IMR-90 (cell line): ENCODE measurements around the gene COX6A2. TPM values are rescaled to one million over a fixed set of nuclear protein-coding genes. Genes with fewer than 3 reads are reported as not detected.

ENCODE experiments used
- ATAC-seq: fragments of 200-7000 bp; cut with Tn5 transposase; 2 replicates; pipeline ENCODE4 v1.9.1; 2020; ENCODE audit warnings: low read depth, mild to moderate bottlenecking, moderate library complexity
- BruUV-seq: library from RNA; stranded (reverse); fragments of 400-500 nt; replicated peaks from 2 replicates; lab custom pipeline; 2021; lab: Mats Ljungman, UMichigan
- CTCF ChIA-PET: fragments of 300-600 bp; formaldehyde crosslinking; extraction: SDS; loops from one replicate; lab custom pipeline; 2021; ENCODE audit warnings: antibody characterized with exemption; lab: Yijun Ruan, JAX
- POLR2A ChIA-PET: fragments of 300-600 bp; sonication (Branson Sonifier 250); formaldehyde crosslinking; loops from one replicate; lab custom pipeline; 2022; ENCODE audit warnings: antibody characterized with exemption; ENCODE audit not compliant: unreplicated experiment; lab: Charles Lee
- DNase-seq: peaks from one replicate; pipeline ENCODE4 v3.0.0; 2013
- H2AFZ ChIP-seq: replicated peaks from 2 replicates; pipeline ENCODE3; 2013; ENCODE audit warnings: low read length, mild to moderate bottlenecking; ENCODE audit not compliant: poor library complexity
- H2AK5ac ChIP-seq: 2 replicates; pipeline ENCODE4 v1.6.1; 2013; ENCODE audit warnings: low read depth, low read length, inconsistent platforms
- H2AK9ac ChIP-seq: replicated peaks from 2 replicates; pipeline ENCODE3; 2013; ENCODE audit warnings: mild to moderate bottlenecking, low read depth, low read length, moderate library complexity; ENCODE audit not compliant: poor library complexity
- H2BK120ac ChIP-seq: 2 replicates; pipeline ENCODE4 v1.6.1; 2013; ENCODE audit warnings: low read depth, low read length, inconsistent platforms
- H2BK15ac ChIP-seq: 3 replicates; pipeline ENCODE4 v1.6.1; 2013; ENCODE audit warnings: low read depth, low read length, inconsistent platforms
- H2BK20ac ChIP-seq: 2 replicates; pipeline ENCODE4 v1.6.1; 2013; ENCODE audit warnings: low read depth, mild to moderate bottlenecking, inconsistent platforms, low read length, moderate library complexity
- H2BK5ac ChIP-seq: 2 replicates; pipeline ENCODE4 v1.6.1; 2013; ENCODE audit warnings: mild to moderate bottlenecking, low read depth, low read length, inconsistent platforms; ENCODE audit not compliant: poor library complexity, severe bottlenecking
- H3K14ac ChIP-seq: replicated peaks from 2 replicates; pipeline ENCODE4 v1.6.1; 2013; ENCODE audit warnings: low read depth, low read length, inconsistent platforms
- H3K18ac ChIP-seq: 2 replicates; pipeline ENCODE4 v1.6.1; 2013; ENCODE audit warnings: low read depth, low read length, control low read depth
- H3K23ac ChIP-seq: 2 replicates; pipeline ENCODE4 v1.6.1; 2013; ENCODE audit warnings: low read depth, low read length, inconsistent platforms
- H3K27ac ChIP-seq: 2 replicates; pipeline ENCODE4 v1.5.1; 2013; ENCODE audit warnings: mild to moderate bottlenecking, control low read depth, low read length; ENCODE audit not compliant: insufficient read depth
- H3K27me3 ChIP-seq: 2 replicates; pipeline ENCODE4 v1.6.1; 2013; ENCODE audit warnings: low read length; ENCODE audit not compliant: control insufficient read depth, insufficient read depth
- H3K36me3 ChIP-seq: 2 replicates; pipeline ENCODE4 v1.6.1; 2013; ENCODE audit warnings: low read length, mixed read lengths; ENCODE audit not compliant: control insufficient read depth, insufficient read depth
- H3K4ac ChIP-seq: 2 replicates; pipeline ENCODE4 v1.6.1; 2013; ENCODE audit warnings: low read depth, low read length, inconsistent platforms
- H3K4me1 ChIP-seq: 2 replicates; pipeline ENCODE4 v1.6.1; 2013; ENCODE audit warnings: low read length, mixed read lengths; ENCODE audit not compliant: control insufficient read depth, insufficient read depth
- H3K4me2 ChIP-seq: 2 replicates; pipeline ENCODE4 v1.6.1; 2013; ENCODE audit warnings: low read depth, mild to moderate bottlenecking, control low read depth, low read length, moderate library complexity
- H3K4me3 ChIP-seq: 2 replicates; pipeline ENCODE4 v1.5.1; 2013; ENCODE audit warnings: low read depth, mild to moderate bottlenecking, control low read depth, low read length, moderate library complexity; ENCODE audit not compliant: insufficient read depth
- H3K56ac ChIP-seq: 2 replicates; pipeline ENCODE4 v1.6.1; 2013; ENCODE audit warnings: low read length, inconsistent platforms; ENCODE audit not compliant: insufficient read depth; ENCODE audit errors: extremely low read depth
- H3K79me1 ChIP-seq, 2 experiments: 2 replicates each; pipeline ENCODE4 v1.6.1; 2013; ENCODE audit warnings: low read length in 2 of 2, inconsistent platforms in 1 of 2, low read depth in 1 of 2
- H3K9ac ChIP-seq: 2 replicates; pipeline ENCODE4 v1.6.1; 2013; ENCODE audit warnings: low read depth, low read length, control low read depth
- H3K9me1 ChIP-seq: 2 replicates; pipeline ENCODE4 v1.6.1; 2013; ENCODE audit warnings: low read length, inconsistent platforms; ENCODE audit not compliant: insufficient read depth
- H3K9me3 ChIP-seq: 2 replicates; pipeline ENCODE4 v1.6.1; 2013; ENCODE audit warnings: low read length; ENCODE audit not compliant: control insufficient read depth, insufficient read depth
- H4K20me1 ChIP-seq: 2 replicates; pipeline ENCODE4 v1.6.1; 2013; ENCODE audit warnings: low read length, inconsistent platforms; ENCODE audit not compliant: insufficient read depth
- H4K5ac ChIP-seq: 2 replicates; pipeline ENCODE4 v1.6.1; 2013; ENCODE audit warnings: mild to moderate bottlenecking, low read depth, low read length, control low read depth
- H4K8ac ChIP-seq, 2 experiments: 2 replicates each; pipeline ENCODE4 v1.6.1; 2013; ENCODE audit warnings: low read depth in 2 of 2, low read length in 2 of 2, control low read depth in 1 of 2, inconsistent platforms in 1 of 2
- H4K91ac ChIP-seq: 2 replicates; pipeline ENCODE4 v1.6.1; 2013; ENCODE audit warnings: low read depth, low read length, inconsistent platforms; ENCODE audit not compliant: insufficient read depth
- BHLHE40 ChIP-seq: fragments of 150-350 bp; IDR thresholded peaks from 2 replicates; pipeline ENCODE4 v1.6.1; 2016; ENCODE audit warnings: mild to moderate bottlenecking, low read depth, low read length
- CEBPB ChIP-seq: IDR thresholded peaks from 2 replicates; pipeline ENCODE4 v1.6.1; 2012; ENCODE audit warnings: low read depth, low read length, improper control_type of control experiment
- CHD1 ChIP-seq: IDR thresholded peaks from 2 replicates; pipeline ENCODE4 v1.6.1; 2012; ENCODE audit warnings: low read depth, low read length, improper control_type of control experiment
- FOS ChIP-seq: fragments of 150-350 bp; IDR thresholded peaks from 2 replicates; pipeline ENCODE4 v1.6.1; 2016; ENCODE audit warnings: low read depth, low read length
- MAFK ChIP-seq: IDR thresholded peaks from 2 replicates; pipeline ENCODE4 v1.6.1; 2012; ENCODE audit warnings: low read depth, low read length, improper control_type of control experiment
- MAZ ChIP-seq: IDR thresholded peaks from 2 replicates; pipeline ENCODE4 v1.6.1; 2012; ENCODE audit warnings: low read depth, mild to moderate bottlenecking, low read length, improper control_type of control experiment, moderate library complexity, borderline replicate concordance
- MXI1 ChIP-seq: IDR thresholded peaks from 2 replicates; pipeline ENCODE4 v1.6.1; 2012; ENCODE audit warnings: low read depth, mild to moderate bottlenecking, low read length, moderate library complexity, borderline replicate concordance
- NFE2L2 ChIP-seq: fragments of 150-350 bp; IDR thresholded peaks from 2 replicates; pipeline ENCODE4 v1.6.1; 2016; ENCODE audit warnings: low read depth, mild to moderate bottlenecking, low read length
- POLR2A ChIP-seq: IDR thresholded peaks from 2 replicates; pipeline ENCODE4 v1.6.1; 2012; ENCODE audit warnings: mild to moderate bottlenecking, low read depth, low read length
- RAD21 ChIP-seq: IDR thresholded peaks from 2 replicates; pipeline ENCODE4 v1.6.1; 2012; ENCODE audit warnings: low read length, improper control_type of control experiment
- RCOR1 ChIP-seq: IDR thresholded peaks from 2 replicates; pipeline ENCODE4 v1.6.1; 2012; ENCODE audit warnings: mild to moderate bottlenecking, low read length, improper control_type of control experiment; ENCODE audit not compliant: insufficient replicate concordance
- RFX5 ChIP-seq: IDR thresholded peaks from 2 replicates; pipeline ENCODE4 v1.8.0; 2012; ENCODE audit warnings: low read depth, mild to moderate bottlenecking, low read length, moderate library complexity
- SMC3 ChIP-seq: fragments of 150-350 bp; IDR thresholded peaks from 2 replicates; pipeline ENCODE4 v1.6.1; 2016; ENCODE audit warnings: low read depth, mild to moderate bottlenecking, antibody characterized with exemption, low read length, moderate library complexity
- WGBS, 2 experiments: methylation state at CpG; one replicate each; pipeline versions ENCODE4 v1.1.5 to v1.1.7; 2013; ENCODE audit warnings: missing lambda C conversion rate in 2 of 2; ENCODE audit not compliant: insufficient read length in 1 of 2; ENCODE audit errors: extremely low coverage in 2 of 2; 5-methylcytosine and 5-hydroxymethylcytosine counted together
- dilution Hi-C: fragments of 300-500 bp; cut with HindIII; formaldehyde crosslinking; loops from one replicate; pipeline ENCODE4 v1.14.3; 2018; ENCODE audit warnings: low sequenced_read_pairs; ENCODE audit not compliant: unreplicated experiment
- in situ Hi-C: fragments of 300-500 bp; cut with MboI; formaldehyde crosslinking; loops from 3 replicates; pipeline ENCODE4 v1.14.3; 2019; ENCODE audit warnings: low sequenced_read_pairs, inconsistent platforms, mixed read lengths
- intact Hi-C: fragments of 100-400 bp; cut with micrococcal nuclease; formaldehyde crosslinking; loops from 2 replicates; pipeline ENCODE4 v1.10.0; 2022
- polyA plus RNA-seq, 3 experiments: library from polyadenylated mRNA; depleted of rRNA; stranded (reverse); fragments of >200 nt; gene quantifications; 2 replicates each; pipeline ENCODE4 v1.2.3, GENCODE V29; 2012; ENCODE audit warnings: low replicate concordance in 1 of 3
- total RNA-seq: library from RNA; depleted of rRNA; stranded (reverse); fragments of >200 nt; gene quantifications from 2 replicates; pipeline ENCODE4 v1.2.3, GENCODE V29; 2012
- TF ChIP-seq, protein P1 (sequence below): fragments of 150-350 bp; IDR thresholded peaks from 2 replicates; pipeline ENCODE4 v1.6.1; 2016; ENCODE audit warnings: low read depth, mild to moderate bottlenecking, low read length, moderate library complexity, borderline replicate concordance
- TF ChIP-seq, protein P2 (sequence below): conservative IDR thresholded peaks from 2 replicates; pipeline ENCODE4 v1.5.1; 2012; ENCODE audit warnings: mild to moderate bottlenecking, low read depth, low read length, improper control_type of control experiment
- TF ChIP-seq, protein P3 (sequence below): fragments of 150-350 bp; IDR thresholded peaks from 2 replicates; pipeline ENCODE4 v1.6.1; 2017; ENCODE audit warnings: mild to moderate bottlenecking, antibody characterized with exemption, low read length, low read depth

The COX6A2 gene
- total and polyA plus RNA-seq, 2 of the 4 experiments (the other 2 are of a cell fraction), result not detected

DNA sequence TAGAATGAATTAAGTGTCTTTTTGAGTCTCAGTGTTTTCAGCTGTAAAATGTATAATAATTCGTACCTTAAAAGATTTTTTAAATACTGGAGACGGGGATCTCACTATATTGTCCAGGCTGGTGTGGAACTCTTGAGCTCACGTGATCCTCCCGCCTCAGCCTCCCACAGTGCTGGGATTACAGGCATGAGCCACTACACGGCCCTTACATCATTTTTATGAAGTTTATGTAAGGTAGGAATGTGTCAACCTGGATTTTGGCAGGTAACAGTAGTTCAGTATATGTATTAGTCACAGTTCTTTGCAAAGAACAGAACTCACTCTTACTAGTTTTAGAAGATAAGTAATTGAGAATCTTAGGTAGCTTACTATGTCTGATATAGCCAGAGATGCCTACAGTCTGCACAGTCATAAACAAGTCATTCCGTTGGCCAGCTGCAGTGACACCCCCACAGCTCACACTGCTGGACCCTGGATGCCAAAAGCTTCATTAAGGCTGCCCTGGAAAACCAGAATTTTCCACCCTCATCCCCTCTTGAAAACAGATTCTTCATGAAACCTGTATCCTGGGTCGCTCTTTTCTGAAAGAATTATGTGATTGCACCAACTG lies 583 bp upstream of the COX6A2 start:
- Histone ChIP-seq H3K23ac (no peak overlapping the region), H3K36me3 (no peaks in the 10 kb centered on the region), H3K18ac (no peak overlapping the region), H2BK5ac (no peak overlapping the region), H4K20me1 (no peaks in the 10 kb centered on the region), H4K8ac (no peak overlapping the region), H4K5ac (no peak overlapping the region), H2AK5ac (no peak overlapping the region), H2AK9ac (no peak overlapping the region), H3K4me3 (no peak overlapping the region), H2BK15ac (no peak overlapping the region), H4K91ac (no peak overlapping the region), H2AFZ (no peak overlapping the region), H3K4me2 (no peak overlapping the region), H3K27ac (no peak overlapping the region), H2BK120ac (no peak overlapping the region), H3K9me1 (no peaks in the 10 kb centered on the region), H3K79me1 (no peaks in the 10 kb centered on the region), H3K9ac (no peak overlapping the region), H3K56ac (no peak overlapping the region), H3K4me1 (no peaks in the 10 kb centered on the region), H3K14ac (no peak overlapping the region), H3K9me3 (no peaks in the 10 kb centered on the region; the same call in 1 of the 2 replicates), H3K27me3 (peaks cover 24% of the 10 kb centered on the region), H3K4ac (no peak overlapping the region), H2BK20ac (no peak overlapping the region)
- POLR2A ChIA-PET, result no interaction called here
- no CpG with 5 or more reads among the region's 7 CpGs for WGBS, 2 experiments
- TF ChIP-seq NFE2L2 (no peak), RCOR1 (no peak), MAFK (no peak), SMC3 (no peak), CEBPB (no peak), FOS (no peak), RAD21 (no peak), CHD1 (no peak), MAZ (no peak), BHLHE40 (no peak), RFX5 (no peak), MXI1 (no peak), POLR2A (no peak)
- TF ChIP-seq, protein P1, sequence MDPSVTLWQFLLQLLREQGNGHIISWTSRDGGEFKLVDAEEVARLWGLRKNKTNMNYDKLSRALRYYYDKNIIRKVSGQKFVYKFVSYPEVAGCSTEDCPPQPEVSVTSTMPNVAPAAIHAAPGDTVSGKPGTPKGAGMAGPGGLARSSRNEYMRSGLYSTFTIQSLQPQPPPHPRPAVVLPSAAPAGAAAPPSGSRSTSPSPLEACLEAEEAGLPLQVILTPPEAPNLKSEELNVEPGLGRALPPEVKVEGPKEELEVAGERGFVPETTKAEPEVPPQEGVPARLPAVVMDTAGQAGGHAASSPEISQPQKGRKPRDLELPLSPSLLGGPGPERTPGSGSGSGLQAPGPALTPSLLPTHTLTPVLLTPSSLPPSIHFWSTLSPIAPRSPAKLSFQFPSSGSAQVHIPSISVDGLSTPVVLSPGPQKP, result no peak
- TF ChIP-seq, protein P2, sequence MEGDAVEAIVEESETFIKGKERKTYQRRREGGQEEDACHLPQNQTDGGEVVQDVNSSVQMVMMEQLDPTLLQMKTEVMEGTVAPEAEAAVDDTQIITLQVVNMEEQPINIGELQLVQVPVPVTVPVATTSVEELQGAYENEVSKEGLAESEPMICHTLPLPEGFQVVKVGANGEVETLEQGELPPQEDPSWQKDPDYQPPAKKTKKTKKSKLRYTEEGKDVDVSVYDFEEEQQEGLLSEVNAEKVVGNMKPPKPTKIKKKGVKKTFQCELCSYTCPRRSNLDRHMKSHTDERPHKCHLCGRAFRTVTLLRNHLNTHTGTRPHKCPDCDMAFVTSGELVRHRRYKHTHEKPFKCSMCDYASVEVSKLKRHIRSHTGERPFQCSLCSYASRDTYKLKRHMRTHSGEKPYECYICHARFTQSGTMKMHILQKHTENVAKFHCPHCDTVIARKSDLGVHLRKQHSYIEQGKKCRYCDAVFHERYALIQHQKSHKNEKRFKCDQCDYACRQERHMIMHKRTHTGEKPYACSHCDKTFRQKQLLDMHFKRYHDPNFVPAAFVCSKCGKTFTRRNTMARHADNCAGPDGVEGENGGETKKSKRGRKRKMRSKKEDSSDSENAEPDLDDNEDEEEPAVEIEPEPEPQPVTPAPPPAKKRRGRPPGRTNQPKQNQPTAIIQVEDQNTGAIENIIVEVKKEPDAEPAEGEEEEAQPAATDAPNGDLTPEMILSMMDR, result no peak
- TF ChIP-seq, protein P3, sequence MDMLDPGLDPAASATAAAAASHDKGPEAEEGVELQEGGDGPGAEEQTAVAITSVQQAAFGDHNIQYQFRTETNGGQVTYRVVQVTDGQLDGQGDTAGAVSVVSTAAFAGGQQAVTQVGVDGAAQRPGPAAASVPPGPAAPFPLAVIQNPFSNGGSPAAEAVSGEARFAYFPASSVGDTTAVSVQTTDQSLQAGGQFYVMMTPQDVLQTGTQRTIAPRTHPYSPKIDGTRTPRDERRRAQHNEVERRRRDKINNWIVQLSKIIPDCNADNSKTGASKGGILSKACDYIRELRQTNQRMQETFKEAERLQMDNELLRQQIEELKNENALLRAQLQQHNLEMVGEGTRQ, result no peak
- DNase-seq, result no peak
- no peak for ATAC-seq
- no TSS peak for BruUV-seq
- in situ Hi-C loops, result no loop called here
- dilution Hi-C loops, result no loop called here
- intact Hi-C loops, result no loop called here
- CTCF ChIA-PET, result interaction anchor here (1.1 to 1.2 kb wide), 2 partner anchors 11 to 24 kb away, joined by 3 read pairs; no protein-coding TSS in a partner anchor
